ENCODE data around the gene DDX10.

The DDX10 gene

GRCh38 chr11:108877178-108877577, 212.3 kb downstream of the DDX10 start:
- no peak for DNase-seq

GRCh38 chr11:108880510-108880909, 215.6 kb downstream of the DDX10 start:
- no peak for DNase-seq

GRCh38 chr11:108881131-108881530, 216.3 kb downstream of the DDX10 start:
- no peak for DNase-seq

- no peak for DNase-seq
Measured at GRCh38 chr11:108882211-108882831, 217.5 kb downstream of the DDX10 start.

- no peak for DNase-seq
Measured at GRCh38 chr11:108886005-108886659, 221.3 kb downstream of the DDX10 start.

- no peak for DNase-seq
Measured at GRCh38 chr11:108886660-108887009, 221.8 kb downstream of the DDX10 start.

GRCh38 chr11:108887436-108888238, 222.8 kb downstream of the DDX10 start:
- DNase-seq = no peak

- DNase-seq = no peak
Measured at GRCh38 chr11:108890482-108891105, 225.7 kb downstream of the DDX10 start.

- no peak for DNase-seq
Measured at GRCh38 chr11:108891143-108891542, 226.3 kb downstream of the DDX10 start.

GRCh38 chr11:108891909-108892511, 227.1 kb downstream of the DDX10 start:
- DNase-seq = no peak

GRCh38 chr11:108895579-108896480, 231.0 kb downstream of the DDX10 start:
- no peak for DNase-seq

GRCh38 chr11:108897071-108897481, 232.2 kb downstream of the DDX10 start:
- DNase-seq = no peak

- no peak for DNase-seq
Measured at GRCh38 chr11:108897916-108898315, 233.0 kb downstream of the DDX10 start.

- no peak for DNase-seq
Measured at GRCh38 chr11:108901359-108901758, 236.5 kb downstream of the DDX10 start.

- no peak for DNase-seq
Measured at GRCh38 chr11:108902027-108902469, 237.2 kb downstream of the DDX10 start.

- DNase-seq = no peak
Measured at GRCh38 chr11:108904480-108904879, 239.6 kb downstream of the DDX10 start.

GRCh38 chr11:108906329-108906728, 241.5 kb downstream of the DDX10 start:
- DNase-seq = no peak

- DNase-seq = no peak
Measured at GRCh38 chr11:108906826-108907225, 242.0 kb downstream of the DDX10 start.

- no peak for DNase-seq
Measured at GRCh38 chr11:108909041-108909440, 244.2 kb downstream of the DDX10 start.

- DNase-seq = no peak
Measured at GRCh38 chr11:108909921-108910320, 245.1 kb downstream of the DDX10 start.

GRCh38 chr11:108912581-108912980, 247.7 kb downstream of the DDX10 start:
- DNase-seq = no peak

- DNase-seq = no peak
Measured at GRCh38 chr11:108913204-108913603, 248.3 kb downstream of the DDX10 start.
